Liver (tissue), 9 donors: Measurements from ENCODE around the gene FGF12. TPM values are rescaled to one million over a fixed set of nuclear protein-coding genes. Genes with fewer than 3 reads are reported as not detected.

Experiments used
- DNase-seq: peaks from one replicate; pipeline ENCODE4 v3.0.0-alpha.2; 2017; ENCODE audit warnings: low spot score
- H3K27ac ChIP-seq, 2 donors: one replicate each; pipeline ENCODE4 v1.7.0; 2013; ENCODE audit warnings: inconsistent platforms in 2 of 2, low read length in 2 of 2, control low read depth in 1 of 2, low read depth in 1 of 2, mild to moderate bottlenecking in 1 of 2
- H3K27me3 ChIP-seq, 4 donors: one replicate each; pipeline versions ENCODE4 v1.6.1 to v1.7.0; 2013; ENCODE audit warnings: low read length in 3 of 4, inconsistent platforms in 1 of 4, mild to moderate bottlenecking in 1 of 4, moderate library complexity in 1 of 4; ENCODE audit not compliant: control insufficient read depth in 4 of 4, insufficient read depth in 4 of 4
- H3K36me3 ChIP-seq, 4 donors: one replicate each; pipeline versions ENCODE4 v1.6.1 to v1.7.0; 2013; ENCODE audit warnings: low read length in 3 of 4, mild to moderate bottlenecking in 3 of 4, low read depth in 1 of 4, moderate library complexity in 1 of 4; ENCODE audit not compliant: control insufficient read depth in 4 of 4, insufficient read depth in 3 of 4
- H3K4me1 ChIP-seq, 4 donors: one replicate each; pipeline versions ENCODE4 v1.6.1 to v1.7.0; 2013; ENCODE audit warnings: low read length in 3 of 4, mild to moderate bottlenecking in 3 of 4, moderate library complexity in 1 of 4; ENCODE audit not compliant: control insufficient read depth in 4 of 4, insufficient read depth in 4 of 4
- H3K4me3 ChIP-seq, 3 donors: one replicate each; pipeline versions ENCODE4 v1.6.1 to v1.7.0; 2013; ENCODE audit warnings: low read length in 3 of 3, control low read depth in 1 of 3, low read depth in 1 of 3, mild to moderate bottlenecking in 1 of 3
- H3K9ac ChIP-seq, 2 donors: one replicate each; pipeline ENCODE4 v1.7.0; 2013; ENCODE audit warnings: low read length in 2 of 2, mild to moderate bottlenecking in 2 of 2, moderate library complexity in 2 of 2, control low read depth in 1 of 2, low read depth in 1 of 2
- H3K9me3 ChIP-seq, 4 donors: one replicate each; pipeline versions ENCODE4 v1.6.1 to v1.7.0; 2013; ENCODE audit warnings: low read length in 3 of 4; ENCODE audit not compliant: control insufficient read depth in 4 of 4
- CTCF ChIP-seq: fragments of 150-350 bp; IDR thresholded peaks from 2 replicates; pipeline ENCODE4 v1.5.1; 2017; ENCODE audit warnings: improper control_type of control experiment, low read depth, low read length; ENCODE audit not compliant: missing input control
- EGR1 ChIP-seq, 2 donors: IDR thresholded peaks; 2 replicates each; pipeline ENCODE4 v1.6.1; 2016 to 2018; ENCODE audit warnings: antibody characterized with exemption in 2 of 2, low read depth in 2 of 2
- FOXA2 ChIP-seq: IDR thresholded peaks from 2 replicates; pipeline ENCODE4 v1.6.1; 2016; ENCODE audit warnings: antibody characterized with exemption
- GABPA ChIP-seq, 2 donors: IDR thresholded peaks in 1 of 2; conservative IDR thresholded peaks in 1 of 2; 2 replicates each; pipeline ENCODE4 v1.6.1; 2016; ENCODE audit warnings: antibody characterized with exemption in 2 of 2, mild to moderate bottlenecking in 1 of 2, moderate library complexity in 1 of 2
- HNF4G ChIP-seq: IDR thresholded peaks from 2 replicates; pipeline ENCODE4 v1.6.1; 2016; ENCODE audit warnings: antibody characterized with exemption
- JUND ChIP-seq, 2 donors: IDR thresholded peaks; 2 replicates each; pipeline ENCODE4 v1.6.1; 2016; ENCODE audit warnings: antibody characterized with exemption in 2 of 2
- NR2F2 ChIP-seq: IDR thresholded peaks from 2 replicates; pipeline ENCODE4 v1.6.1; 2016; ENCODE audit warnings: antibody characterized with exemption
- RAD21 ChIP-seq, 2 donors: IDR thresholded peaks; 2 replicates each; pipeline ENCODE4 v1.6.1; 2016; ENCODE audit warnings: antibody characterized with exemption in 2 of 2, mild to moderate bottlenecking in 2 of 2
- TAF1 ChIP-seq: conservative IDR thresholded peaks from 2 replicates; pipeline ENCODE4 v1.6.1; 2016; ENCODE audit warnings: antibody characterized with exemption, mild to moderate bottlenecking
- YY1 ChIP-seq: IDR thresholded peaks from 2 replicates; pipeline ENCODE4 v1.6.1; 2016; ENCODE audit warnings: antibody characterized with exemption, mild to moderate bottlenecking
- WGBS: extraction: QIAGEN DNeasy Blood & Tissue Kit; methylation state at CpG from one replicate; pipeline ENCODE4 v1.1.7; 2013; 5-methylcytosine and 5-hydroxymethylcytosine counted together
- polyA plus RNA-seq, 2 donors: library from polyadenylated mRNA; stranded (reverse) in 1 of 2; unstranded in 1 of 2; fragments of 200-250 nt in 1 of 2; fragments of >200 nt in 1 of 2; fragmentation: Nextera tagmentation in 1 of 2; extraction: Ambion mirVana in 1 of 2; gene quantifications; one replicate each; pipeline versions ENCODE4 v1.2.1 to v1.2.3, GENCODE V29; 2013 to 2015
- total RNA-seq, 2 donors: library from RNA; depleted of rRNA; stranded (reverse); fragments of >200 nt; gene quantifications; one replicate each; pipeline ENCODE4 v1.2.3, GENCODE V29; 2014
- TF ChIP-seq, protein P1 (sequence below): IDR thresholded peaks from 2 replicates; pipeline ENCODE4 v1.6.1; 2016; ENCODE audit warnings: antibody characterized with exemption, mild to moderate bottlenecking
- TF ChIP-seq, protein P2 (sequence below): IDR thresholded peaks from 2 replicates; pipeline ENCODE4 v1.6.1; 2016; ENCODE audit warnings: antibody characterized with exemption
- donor health status: healthy.
- donor health status: healthy.
- donor health status: healthy.
- donor health status: healthy.
- donor health status: healthy.

The FGF12 gene
- total and polyA plus RNA-seq, 4 donors = 0.11 to 0.59 (median 0.19) TPM

DNA sequence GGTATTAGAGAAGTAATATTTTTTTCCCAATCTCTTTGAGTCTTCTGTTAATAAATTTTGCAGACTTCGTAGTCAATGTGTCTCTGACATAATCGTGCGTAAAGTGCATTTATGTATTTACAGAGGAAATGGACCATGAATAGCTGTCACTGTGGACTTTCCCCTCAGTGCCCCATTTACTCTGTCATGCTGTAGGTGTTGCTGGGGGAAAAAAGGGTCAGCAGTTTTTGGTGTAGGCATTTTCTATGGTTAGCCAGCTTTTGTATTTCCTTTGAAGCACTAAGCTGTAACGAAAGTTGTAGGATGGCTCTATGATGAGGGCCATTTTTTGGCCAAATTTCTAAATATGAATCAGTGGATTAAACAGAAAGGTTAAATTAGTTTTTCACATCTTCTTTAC lies 598.4 kb downstream of the FGF12 start:
- Histone ChIP-seq H3K9ac (no peak overlapping the region), H3K4me3 (no peak overlapping the region), H3K4me1 (no peaks in the 10 kb centered on the region), H3K27me3 (peaks cover 0 to 6% (median 0%) of the 10 kb centered on the region in 4 donors), H3K36me3 (no peaks in the 10 kb centered on the region), H3K27ac (no peak overlapping the region), H3K9me3 (no peaks in the 10 kb centered on the region)
- DNase-seq = no peak
- TF ChIP-seq CTCF (no peak), NR2F2 (no peak), FOXA2 (no peak), HNF4G (no peak), GABPA (IDR thresholded peaks at IDR 0.05 in 1 of 2, conservative IDR thresholded peaks at IDR 0.05 in 1 of 2) (no peak), RAD21 (IDR thresholded peaks at IDR 0.05) (no peak), JUND (IDR thresholded peaks at IDR 0.05) (no peak), YY1 (no peak), TAF1 (no peak)
- TF ChIP-seq, protein P1, sequence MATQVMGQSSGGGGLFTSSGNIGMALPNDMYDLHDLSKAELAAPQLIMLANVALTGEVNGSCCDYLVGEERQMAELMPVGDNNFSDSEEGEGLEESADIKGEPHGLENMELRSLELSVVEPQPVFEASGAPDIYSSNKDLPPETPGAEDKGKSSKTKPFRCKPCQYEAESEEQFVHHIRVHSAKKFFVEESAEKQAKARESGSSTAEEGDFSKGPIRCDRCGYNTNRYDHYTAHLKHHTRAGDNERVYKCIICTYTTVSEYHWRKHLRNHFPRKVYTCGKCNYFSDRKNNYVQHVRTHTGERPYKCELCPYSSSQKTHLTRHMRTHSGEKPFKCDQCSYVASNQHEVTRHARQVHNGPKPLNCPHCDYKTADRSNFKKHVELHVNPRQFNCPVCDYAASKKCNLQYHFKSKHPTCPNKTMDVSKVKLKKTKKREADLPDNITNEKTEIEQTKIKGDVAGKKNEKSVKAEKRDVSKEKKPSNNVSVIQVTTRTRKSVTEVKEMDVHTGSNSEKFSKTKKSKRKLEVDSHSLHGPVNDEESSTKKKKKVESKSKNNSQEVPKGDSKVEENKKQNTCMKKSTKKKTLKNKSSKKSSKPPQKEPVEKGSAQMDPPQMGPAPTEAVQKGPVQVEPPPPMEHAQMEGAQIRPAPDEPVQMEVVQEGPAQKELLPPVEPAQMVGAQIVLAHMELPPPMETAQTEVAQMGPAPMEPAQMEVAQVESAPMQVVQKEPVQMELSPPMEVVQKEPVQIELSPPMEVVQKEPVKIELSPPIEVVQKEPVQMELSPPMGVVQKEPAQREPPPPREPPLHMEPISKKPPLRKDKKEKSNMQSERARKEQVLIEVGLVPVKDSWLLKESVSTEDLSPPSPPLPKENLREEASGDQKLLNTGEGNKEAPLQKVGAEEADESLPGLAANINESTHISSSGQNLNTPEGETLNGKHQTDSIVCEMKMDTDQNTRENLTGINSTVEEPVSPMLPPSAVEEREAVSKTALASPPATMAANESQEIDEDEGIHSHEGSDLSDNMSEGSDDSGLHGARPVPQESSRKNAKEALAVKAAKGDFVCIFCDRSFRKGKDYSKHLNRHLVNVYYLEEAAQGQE = no peak
- TF ChIP-seq, protein P2, sequence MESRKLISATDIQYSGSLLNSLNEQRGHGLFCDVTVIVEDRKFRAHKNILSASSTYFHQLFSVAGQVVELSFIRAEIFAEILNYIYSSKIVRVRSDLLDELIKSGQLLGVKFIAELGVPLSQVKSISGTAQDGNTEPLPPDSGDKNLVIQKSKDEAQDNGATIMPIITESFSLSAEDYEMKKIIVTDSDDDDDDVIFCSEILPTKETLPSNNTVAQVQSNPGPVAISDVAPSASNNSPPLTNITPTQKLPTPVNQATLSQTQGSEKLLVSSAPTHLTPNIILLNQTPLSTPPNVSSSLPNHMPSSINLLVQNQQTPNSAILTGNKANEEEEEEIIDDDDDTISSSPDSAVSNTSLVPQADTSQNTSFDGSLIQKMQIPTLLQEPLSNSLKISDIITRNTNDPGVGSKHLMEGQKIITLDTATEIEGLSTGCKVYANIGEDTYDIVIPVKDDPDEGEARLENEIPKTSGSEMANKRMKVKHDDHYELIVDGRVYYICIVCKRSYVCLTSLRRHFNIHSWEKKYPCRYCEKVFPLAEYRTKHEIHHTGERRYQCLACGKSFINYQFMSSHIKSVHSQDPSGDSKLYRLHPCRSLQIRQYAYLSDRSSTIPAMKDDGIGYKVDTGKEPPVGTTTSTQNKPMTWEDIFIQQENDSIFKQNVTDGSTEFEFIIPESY = no peak
- 71% methylated on average over 4 of the region's 4 CpGs for WGBS

DNA sequence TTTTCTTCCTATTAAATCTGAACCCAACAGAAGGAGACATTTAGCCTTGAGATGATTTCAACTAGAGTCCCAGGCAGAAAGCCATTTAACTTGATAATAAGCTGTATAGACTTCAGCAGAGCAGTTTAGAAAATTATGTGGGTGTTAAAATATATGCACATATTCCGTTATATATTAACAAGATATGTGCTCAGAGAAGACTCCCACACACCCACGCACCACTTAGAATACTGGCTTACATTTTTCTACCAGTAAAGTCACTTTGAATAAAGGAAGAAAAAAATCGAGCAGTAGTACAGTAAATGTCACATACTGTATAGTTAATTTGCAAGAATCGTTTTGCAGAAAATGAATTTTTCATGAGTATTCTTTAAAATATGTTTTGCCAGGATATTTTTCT lies 599.3 kb downstream of the FGF12 start:
- TF ChIP-seq, protein P2 = no peak
- TF ChIP-seq CTCF (no peak), GABPA (IDR thresholded peaks at IDR 0.05 in 1 of 2, conservative IDR thresholded peaks at IDR 0.05 in 1 of 2) (no peak), TAF1 (no peak), EGR1 (IDR thresholded peaks at IDR 0.05; ENCODE audit: low read depth in 2 of 2) (no peak), RAD21 (IDR thresholded peaks at IDR 0.05) (no peak), FOXA2 (no peak)
- TF ChIP-seq, protein P1 = no peak
- H3K4me3 ChIP-seq = no peak overlapping the region
- H3K9ac ChIP-seq = no peak overlapping the region
- no peaks in the 10 kb centered on the region for H3K4me1 ChIP-seq
- H3K27me3 ChIP-seq = peaks cover 0 to 8% (median 0%) of the 10 kb centered on the region in 4 donors
- 81% methylated on average over 4 of the region's 4 CpGs for WGBS
- no peaks in the 10 kb centered on the region for H3K9me3 ChIP-seq
- no peaks in the 10 kb centered on the region for H3K36me3 ChIP-seq
- DNase-seq = no peak
- H3K27ac ChIP-seq = no peak overlapping the region
